HepG2 (cell line): ENCODE measurements around the gene OSBPL5. TPM values are rescaled to one million over a fixed set of nuclear protein-coding genes. Genes with fewer than 3 reads are reported as not detected.

Source experiments
- ATAC-seq: fragments of 200-7000 bp; cut with Tn5 transposase; 3 replicates; pipeline ENCODE4 v1.9.1; 2020; ENCODE audit warnings: mild to moderate bottlenecking, moderate library complexity
- BruUV-seq: library from RNA; stranded (reverse); fragments of 400-500 nt; replicated peaks from 2 replicates; lab custom pipeline; 2021; lab: Mats Ljungman, UMichigan
- CTCF ChIA-PET: fragments of 300-600 bp; formaldehyde crosslinking; extraction: SDS; loops from one replicate; lab custom pipeline; 2021; ENCODE audit warnings: low total read pairs, inconsistent platforms, low intra/inter-chr PET ratio; lab: Yijun Ruan, JAX
- POLR2A ChIA-PET: fragments of 350-600 bp; sonication (Branson Sonifier 250); formaldehyde crosslinking; loops from one replicate; lab custom pipeline; 2020; ENCODE audit warnings: antibody characterized with exemption, inconsistent platforms; lab: Yijun Ruan, JAX
- DNase-seq: peaks from one replicate; pipeline ENCODE4 v3.0.0-alpha.2; 2015; ENCODE audit warnings: low spot score
- FAIRE-seq: peaks from 3 replicates; lab custom pipeline; 2011; peaks lifted over from hg19 to GRCh38; lab: Jason Lieb, UNC
- H2AFZ ChIP-seq: one replicate; pipeline ENCODE4 v1.6.1; 2011; ENCODE audit warnings: low read length, inconsistent platforms
- H3K27ac ChIP-seq: fragments of 300-600 bp; 3 replicates; pipeline ENCODE4 v1.8.0; 2011; ENCODE audit warnings: mixed run types, mild to moderate bottlenecking, mixed read lengths, low read length, inconsistent platforms; ENCODE audit not compliant: insufficient read depth; ENCODE audit errors: extremely low read length
- H3K27me3 ChIP-seq, 2 experiments: fragments of 200-600 bp in 1 of 2; 2 replicates in 1 of 2; 3 replicates in 1 of 2; pipeline versions ENCODE4 v1.6.0 to v1.8.0; 2011; ENCODE audit warnings: low read length in 2 of 2, mild to moderate bottlenecking in 2 of 2, moderate library complexity in 2 of 2, inconsistent platforms in 1 of 2; ENCODE audit not compliant: insufficient read depth in 2 of 2, control insufficient read depth in 1 of 2
- H3K36me3 ChIP-seq, 2 experiments: fragments of 200-600 bp in 1 of 2; replicated peaks in 1 of 2; 2 replicates in 1 of 2; 3 replicates in 1 of 2; pipeline versions ENCODE4 v1.5.1 to v1.8.0; 2011; ENCODE audit warnings: low read length in 2 of 2, inconsistent platforms in 1 of 2; ENCODE audit not compliant: insufficient read depth in 2 of 2, control insufficient read depth in 1 of 2
- H3K4me1 ChIP-seq: 2 replicates; pipeline ENCODE4 v1.5.1; 2012; ENCODE audit warnings: low read length, inconsistent platforms; ENCODE audit not compliant: insufficient read depth
- H3K4me2 ChIP-seq: 2 replicates; pipeline ENCODE4 v1.6.0; 2011; ENCODE audit warnings: low read depth, low read length, inconsistent platforms
- H3K4me3 ChIP-seq, 3 experiments: fragments of 200-600 bp in 1 of 3; sonication (generic), shearing (Covaris generic) in 1 of 3; replicated peaks in 1 of 3; 2 replicates each; pipeline ENCODE4 v1.5.1; 2011 to 2016; ENCODE audit warnings: low read length in 3 of 3, inconsistent platforms in 2 of 3, low read depth in 2 of 3, mild to moderate bottlenecking in 2 of 3, control low read depth in 1 of 3, mixed read lengths in 1 of 3; ENCODE audit not compliant: insufficient read depth in 1 of 3
- H3K79me2 ChIP-seq: one replicate; pipeline ENCODE4 v1.6.1; 2011; ENCODE audit warnings: low read length, inconsistent platforms; ENCODE audit not compliant: insufficient read depth
- H3K9ac ChIP-seq: 2 replicates; pipeline ENCODE4 v1.6.0; 2011; ENCODE audit warnings: mild to moderate bottlenecking, low read depth, low read length, inconsistent platforms; ENCODE audit not compliant: insufficient read depth
- H3K9me3 ChIP-seq: 2 replicates; pipeline ENCODE4 v1.5.1; 2012; ENCODE audit warnings: mild to moderate bottlenecking, low read length
- H4K20me1 ChIP-seq: 2 replicates; pipeline ENCODE4 v1.6.0; 2011; ENCODE audit warnings: inconsistent platforms, mild to moderate bottlenecking, low read length, moderate library complexity; ENCODE audit not compliant: insufficient read depth
- CSRNP1 ChIP-seq: sonication (generic); formaldehyde crosslinking; IDR thresholded peaks from 2 replicates; pipeline ENCODE4 v1.8.1; 2023; ENCODE audit warnings: mild to moderate bottlenecking, missing genetic modification reagents
- FOXA3 ChIP-seq: IDR thresholded peaks from 2 replicates; pipeline ENCODE4 v1.6.1; 2016; ENCODE audit warnings: missing genetic modification reagents, missing compliant biosample characterization
- PAF1 ChIP-seq: IDR thresholded peaks from 2 replicates; pipeline ENCODE4 v1.6.1; 2016; ENCODE audit warnings: missing genetic modification reagents, missing compliant biosample characterization
- POLR2AphosphoS5 ChIP-seq: IDR thresholded peaks from 2 replicates; pipeline ENCODE4 v1.6.1; 2012; ENCODE audit warnings: low read depth, low read length
- SIX4 ChIP-seq: sonication (generic); formaldehyde crosslinking; IDR thresholded peaks from 2 replicates; pipeline ENCODE4 v1.4.0; 2020; ENCODE audit warnings: missing genetic modification reagents
- SP4 ChIP-seq: sonication (generic); formaldehyde crosslinking; IDR thresholded peaks from 2 replicates; pipeline ENCODE4 v1.8.1; 2023; ENCODE audit warnings: mild to moderate bottlenecking, missing genetic modification reagents
- ZFYVE20 ChIP-seq: sonication (generic); formaldehyde crosslinking; IDR thresholded peaks from 2 replicates; pipeline ENCODE4 v1.8.0; 2023; ENCODE audit warnings: low read depth, mild to moderate bottlenecking, moderate library complexity, missing genetic modification reagents, borderline replicate concordance
- ZKSCAN5 ChIP-seq: sonication (generic); formaldehyde crosslinking; IDR thresholded peaks from 2 replicates; pipeline ENCODE4 v1.5.1; 2020; ENCODE audit warnings: mild to moderate bottlenecking, missing genetic modification reagents
- ZNF260 ChIP-seq: sonication (generic); formaldehyde crosslinking; IDR thresholded peaks from 2 replicates; pipeline ENCODE4 v1.4.0; 2020; ENCODE audit warnings: missing genetic modification reagents, low read depth, mild to moderate bottlenecking, borderline replicate concordance
- ZNF446 ChIP-seq: sonication (generic); formaldehyde crosslinking; IDR thresholded peaks from 2 replicates; pipeline ENCODE4 v1.5.0; 2020; ENCODE audit warnings: mild to moderate bottlenecking, missing genetic modification reagents
- ZNF552 ChIP-seq: sonication (generic); formaldehyde crosslinking; IDR thresholded peaks from 2 replicates; pipeline ENCODE4 v1.9.0; 2022; ENCODE audit warnings: missing genetic modification reagents, mild to moderate bottlenecking, borderline replicate concordance
- ZNF816 ChIP-seq: sonication (generic); formaldehyde crosslinking; IDR thresholded peaks from 2 replicates; pipeline ENCODE4 v1.8.0; 2022; ENCODE audit warnings: missing genetic modification reagents, mild to moderate bottlenecking, borderline replicate concordance
- WGBS: methylation state at CpG from one replicate; pipeline ENCODE4 v1.1.6; 2017; ENCODE audit warnings: low lambda C conversion rate; 5-methylcytosine and 5-hydroxymethylcytosine counted together
- in situ Hi-C: cut with HindIII; loops from 2 replicates; pipeline ENCODE4 v1.10.0; 2017; ENCODE audit warnings: low pct_unique_long_range_greater_than_20kb; ENCODE audit not compliant: extremely low pct_ligation_motif_present
- intact Hi-C: fragments of 100-400 bp; cut with micrococcal nuclease; formaldehyde crosslinking; loops from one replicate; pipeline ENCODE4 v1.10.0; 2022; ENCODE audit not compliant: unreplicated experiment
- polyA plus RNA-seq, 8 experiments: library from polyadenylated mRNA; depleted of rRNA in 3 of 8; stranded (reverse) in 7 of 8; unstranded in 1 of 8; fragments of >200 nt; fragmentation: Illumina TruSeq in 4 of 8; extraction: Trizol in 4 of 8; gene quantifications; 2 replicates each; pipeline versions ENCODE4 v1.2.1 to v1.2.3, GENCODE V29; 2011 to 2016; ENCODE audit warnings: low read depth in 4 of 8, missing spikeins in 1 of 8, mixed read lengths in 1 of 8; ENCODE audit not compliant: insufficient read depth in 1 of 8
- total RNA-seq, 5 experiments: library from RNA; depleted of rRNA; stranded (reverse); fragments of >200 nt; fragmentation: Illumina TruSeq; extraction: Trizol; gene quantifications; 2 replicates each; pipeline ENCODE4 v1.2.3, GENCODE V29; 2016; ENCODE audit warnings: low read depth in 1 of 5
- TF ChIP-seq, protein P1 (sequence below): sonication (generic); formaldehyde crosslinking; IDR thresholded peaks from 2 replicates; pipeline ENCODE4 v1.9.0; 2021; ENCODE audit warnings: mild to moderate bottlenecking, missing genetic modification reagents
- TF ChIP-seq, protein P2 (sequence below): sonication (generic); formaldehyde crosslinking; IDR thresholded peaks from 2 replicates; pipeline ENCODE4 v1.8.1; 2023; ENCODE audit warnings: mild to moderate bottlenecking, inconsistent platforms, moderate library complexity, missing genetic modification reagents, borderline replicate concordance

The OSBPL5 gene
- total and polyA plus RNA-seq, 2 of the 13 experiments (the other 11 are each of a cell fraction or from before 2014, with no cell fraction given), result not detected

DNA sequence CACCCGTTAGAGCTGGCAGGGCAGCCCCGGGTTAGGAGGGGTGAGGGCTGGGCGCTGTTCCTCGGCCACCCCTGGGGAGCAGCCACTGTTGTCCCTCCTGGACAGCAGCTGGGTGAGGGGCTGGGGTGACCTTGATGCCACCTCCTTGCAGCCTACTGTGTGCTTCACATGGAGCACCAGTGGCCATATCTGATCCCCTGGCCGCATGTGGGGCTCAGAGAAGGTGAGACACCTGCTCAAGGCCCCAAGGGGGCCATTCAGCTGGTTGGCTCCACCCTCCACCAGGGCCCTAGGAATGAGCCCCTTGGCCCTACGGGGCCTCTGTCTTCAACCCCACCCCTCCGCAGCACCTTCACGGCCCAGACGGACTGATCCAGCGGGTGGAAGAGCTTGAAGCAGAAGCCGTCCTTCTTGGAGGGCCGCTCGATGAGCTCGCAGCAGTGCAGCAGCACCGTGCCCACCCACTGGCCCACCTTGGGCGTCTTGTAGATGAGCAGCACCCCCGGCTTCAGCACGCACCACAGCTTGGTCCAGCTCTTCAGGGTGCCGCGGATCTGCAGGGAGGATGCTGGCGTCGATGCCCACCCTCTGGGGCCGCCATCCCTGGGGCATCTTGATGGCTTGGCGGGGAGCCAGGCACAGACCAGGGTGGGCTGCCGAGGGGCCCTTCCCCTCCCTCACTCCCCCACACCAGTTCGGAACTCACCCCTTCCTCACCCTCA is 44.9 kb downstream of the OSBPL5 start:
- CTCF ChIA-PET, result no interaction called here
- POLR2A ChIA-PET, result no interaction called here

More for the DNA sequence above, 44.9 kb downstream of the OSBPL5 start:
- Histone ChIP-seq H3K9me3 (peaks cover 4% of the 10 kb centered on the region; the same call in 1 of the 2 replicates), H3K4me1 (no peaks in the 10 kb centered on the region), H3K4me3 (no peak overlapping the region), H3K27me3 (peaks cover 7 to 47% of the 10 kb centered on the region in 2 experiments; a peak in 3 of 5 replicates), H3K4me2 (no peak overlapping the region), H3K36me3 (no peaks in the 10 kb centered on the region), H4K20me1 (no peaks in the 10 kb centered on the region), H3K9ac (no peak overlapping the region), H2AFZ (no peak overlapping the region), H3K79me2 (no peaks in the 10 kb centered on the region), H3K27ac (no peak overlapping the region)
- ATAC-seq (no peak), FAIRE-seq (no peak), DNase-seq (no peak)
- 42% methylated on average over 11 of the region's 26 CpGs for WGBS
- intact Hi-C loops, result no loop called here
- no TSS peak for BruUV-seq
- TF ChIP-seq, protein P1, sequence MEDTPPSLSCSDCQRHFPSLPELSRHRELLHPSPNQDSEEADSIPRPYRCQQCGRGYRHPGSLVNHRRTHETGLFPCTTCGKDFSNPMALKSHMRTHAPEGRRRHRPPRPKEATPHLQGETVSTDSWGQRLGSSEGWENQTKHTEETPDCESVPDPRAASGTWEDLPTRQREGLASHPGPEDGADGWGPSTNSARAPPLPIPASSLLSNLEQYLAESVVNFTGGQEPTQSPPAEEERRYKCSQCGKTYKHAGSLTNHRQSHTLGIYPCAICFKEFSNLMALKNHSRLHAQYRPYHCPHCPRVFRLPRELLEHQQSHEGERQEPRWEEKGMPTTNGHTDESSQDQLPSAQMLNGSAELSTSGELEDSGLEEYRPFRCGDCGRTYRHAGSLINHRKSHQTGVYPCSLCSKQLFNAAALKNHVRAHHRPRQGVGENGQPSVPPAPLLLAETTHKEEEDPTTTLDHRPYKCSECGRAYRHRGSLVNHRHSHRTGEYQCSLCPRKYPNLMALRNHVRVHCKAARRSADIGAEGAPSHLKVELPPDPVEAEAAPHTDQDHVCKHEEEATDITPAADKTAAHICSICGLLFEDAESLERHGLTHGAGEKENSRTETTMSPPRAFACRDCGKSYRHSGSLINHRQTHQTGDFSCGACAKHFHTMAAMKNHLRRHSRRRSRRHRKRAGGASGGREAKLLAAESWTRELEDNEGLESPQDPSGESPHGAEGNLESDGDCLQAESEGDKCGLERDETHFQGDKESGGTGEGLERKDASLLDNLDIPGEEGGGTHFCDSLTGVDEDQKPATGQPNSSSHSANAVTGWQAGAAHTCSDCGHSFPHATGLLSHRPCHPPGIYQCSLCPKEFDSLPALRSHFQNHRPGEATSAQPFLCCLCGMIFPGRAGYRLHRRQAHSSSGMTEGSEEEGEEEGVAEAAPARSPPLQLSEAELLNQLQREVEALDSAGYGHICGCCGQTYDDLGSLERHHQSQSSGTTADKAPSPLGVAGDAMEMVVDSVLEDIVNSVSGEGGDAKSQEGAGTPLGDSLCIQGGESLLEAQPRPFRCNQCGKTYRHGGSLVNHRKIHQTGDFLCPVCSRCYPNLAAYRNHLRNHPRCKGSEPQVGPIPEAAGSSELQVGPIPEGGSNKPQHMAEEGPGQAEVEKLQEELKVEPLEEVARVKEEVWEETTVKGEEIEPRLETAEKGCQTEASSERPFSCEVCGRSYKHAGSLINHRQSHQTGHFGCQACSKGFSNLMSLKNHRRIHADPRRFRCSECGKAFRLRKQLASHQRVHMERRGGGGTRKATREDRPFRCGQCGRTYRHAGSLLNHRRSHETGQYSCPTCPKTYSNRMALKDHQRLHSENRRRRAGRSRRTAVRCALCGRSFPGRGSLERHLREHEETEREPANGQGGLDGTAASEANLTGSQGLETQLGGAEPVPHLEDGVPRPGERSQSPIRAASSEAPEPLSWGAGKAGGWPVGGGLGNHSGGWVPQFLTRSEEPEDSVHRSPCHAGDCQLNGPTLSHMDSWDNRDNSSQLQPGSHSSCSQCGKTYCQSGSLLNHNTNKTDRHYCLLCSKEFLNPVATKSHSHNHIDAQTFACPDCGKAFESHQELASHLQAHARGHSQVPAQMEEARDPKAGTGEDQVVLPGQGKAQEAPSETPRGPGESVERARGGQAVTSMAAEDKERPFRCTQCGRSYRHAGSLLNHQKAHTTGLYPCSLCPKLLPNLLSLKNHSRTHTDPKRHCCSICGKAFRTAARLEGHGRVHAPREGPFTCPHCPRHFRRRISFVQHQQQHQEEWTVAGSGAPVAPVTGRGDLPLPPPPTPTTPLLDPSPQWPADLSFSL (CRISPR knock-in tag), result no peak
- TF ChIP-seq FOXA3 (CRISPR knock-in tag) (no peak), PAF1 (no peak), ZKSCAN5 (CRISPR knock-in tag) (no peak), CSRNP1 (CRISPR knock-in tag) (no peak), SP4 (CRISPR knock-in tag) (no peak), ZNF446 (CRISPR knock-in tag) (no peak), ZNF552 (CRISPR knock-in tag) (no peak), SIX4 (no peak), POLR2AphosphoS5 (no peak), ZNF260 (CRISPR knock-in tag) (no peak), ZFYVE20 (CRISPR knock-in tag) (no peak), ZNF816 (no peak)
- TF ChIP-seq, protein P2, sequence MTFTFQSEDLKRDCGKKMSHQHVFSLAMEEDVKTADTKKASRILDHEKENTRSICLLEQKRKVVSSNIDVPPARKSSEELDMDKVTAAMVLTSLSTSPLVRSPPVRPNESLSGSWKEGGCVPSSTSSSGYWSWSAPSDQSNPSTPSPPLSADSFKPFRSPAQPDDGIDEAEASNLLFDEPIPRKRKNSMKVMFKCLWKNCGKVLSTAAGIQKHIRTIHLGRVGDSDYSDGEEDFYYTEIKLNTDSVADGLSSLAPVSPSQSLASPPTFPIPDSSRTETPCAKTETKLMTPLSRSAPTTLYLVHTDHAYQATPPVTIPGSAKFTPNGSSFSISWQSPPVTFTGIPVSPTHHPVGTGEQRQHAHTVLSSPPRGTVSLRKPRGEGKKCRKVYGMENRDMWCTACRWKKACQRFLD (CRISPR knock-in tag), result no peak
- in situ Hi-C loops, result no loop called here
